ENCODE data around the gene MPST.

DNA sequence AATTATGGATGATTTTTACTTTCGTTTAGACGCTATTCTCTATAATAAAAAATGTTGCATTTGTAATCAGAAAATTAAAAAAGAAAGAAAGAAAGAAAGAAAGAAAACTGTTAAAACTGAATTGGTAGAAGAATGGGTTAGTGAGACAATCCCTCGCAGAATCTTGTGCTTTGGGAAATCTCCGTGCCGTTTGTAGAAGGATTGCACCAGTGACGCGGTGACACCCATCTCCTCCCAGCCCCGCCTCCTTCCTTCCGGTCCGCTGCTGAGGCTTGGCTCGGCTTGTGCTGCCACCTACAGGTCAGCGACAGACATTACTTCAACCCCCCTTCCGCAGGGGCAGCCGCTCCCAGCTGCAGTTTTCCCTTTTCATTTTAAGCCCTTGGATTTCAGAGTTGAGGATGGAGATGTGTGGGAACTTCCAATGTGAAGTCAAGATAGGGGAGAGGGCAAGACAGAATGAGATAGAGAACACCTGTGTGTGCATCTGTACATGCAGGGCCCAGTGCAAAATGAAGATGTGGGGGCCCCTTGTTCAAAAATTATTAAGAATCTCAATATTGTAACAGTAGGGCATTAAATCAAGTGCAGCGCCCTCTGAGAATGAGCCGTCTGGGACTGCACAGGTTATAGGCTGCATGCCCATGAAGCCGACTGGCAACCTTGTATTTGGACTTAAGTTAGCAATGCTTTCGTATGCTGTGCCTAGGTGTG is 41.4 kb upstream of the MPST start:
- TF ChIP-seq, protein P1, sequence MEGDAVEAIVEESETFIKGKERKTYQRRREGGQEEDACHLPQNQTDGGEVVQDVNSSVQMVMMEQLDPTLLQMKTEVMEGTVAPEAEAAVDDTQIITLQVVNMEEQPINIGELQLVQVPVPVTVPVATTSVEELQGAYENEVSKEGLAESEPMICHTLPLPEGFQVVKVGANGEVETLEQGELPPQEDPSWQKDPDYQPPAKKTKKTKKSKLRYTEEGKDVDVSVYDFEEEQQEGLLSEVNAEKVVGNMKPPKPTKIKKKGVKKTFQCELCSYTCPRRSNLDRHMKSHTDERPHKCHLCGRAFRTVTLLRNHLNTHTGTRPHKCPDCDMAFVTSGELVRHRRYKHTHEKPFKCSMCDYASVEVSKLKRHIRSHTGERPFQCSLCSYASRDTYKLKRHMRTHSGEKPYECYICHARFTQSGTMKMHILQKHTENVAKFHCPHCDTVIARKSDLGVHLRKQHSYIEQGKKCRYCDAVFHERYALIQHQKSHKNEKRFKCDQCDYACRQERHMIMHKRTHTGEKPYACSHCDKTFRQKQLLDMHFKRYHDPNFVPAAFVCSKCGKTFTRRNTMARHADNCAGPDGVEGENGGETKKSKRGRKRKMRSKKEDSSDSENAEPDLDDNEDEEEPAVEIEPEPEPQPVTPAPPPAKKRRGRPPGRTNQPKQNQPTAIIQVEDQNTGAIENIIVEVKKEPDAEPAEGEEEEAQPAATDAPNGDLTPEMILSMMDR (IDR thresholded peaks at IDR 0.05): peak; percentile 92 to 95
- TF ChIP-seq POLR2A (IDR thresholded peaks at IDR 0.05): no peak
- no peak for TF ChIP-seq POLR2AphosphoS5 (IDR thresholded peaks at IDR 0.05)
- no peak for TF ChIP-seq EP300 (IDR thresholded peaks at IDR 0.05)

Data from suprapubic skin (tissue), 4 donors.